Measurements from ENCODE around the gene ALDH4A1. TPM values are rescaled to one million over a fixed set of nuclear protein-coding genes. Genes with fewer than 3 reads are reported as not detected.

Gene ALDH4A1
- polyA plus RNA-seq, 3 donors = 61.3 to 85.2 (median 64.7) TPM

GRCh38 chr1:18939398-18940302, 37.3 kb upstream of the ALDH4A1 start:
- no peak for DNase-seq (ENCODE audit: low read depth in 3 of 3, low spot score in 2 of 3)

GRCh38 chr1:18938707-18939070, 36.3 kb upstream of the ALDH4A1 start:
- DNase-seq (ENCODE audit: low read depth in 3 of 3, low spot score in 2 of 3) = no peak

- no peak for DNase-seq (ENCODE audit: low read depth in 3 of 3, low spot score in 2 of 3)
These were observed 35.8 kb upstream of the ALDH4A1 start for GRCh38 chr1:18938008-18938706.

- no peak for DNase-seq (ENCODE audit: low read depth in 3 of 3, low spot score in 2 of 3)
These were observed 35.2 kb upstream of the ALDH4A1 start for GRCh38 chr1:18937539-18937938.

GRCh38 chr1:18936814-18937481, 34.6 kb upstream of the ALDH4A1 start:
- DNase-seq (ENCODE audit: low read depth in 3 of 3, low spot score in 2 of 3) = no peak

- DNase-seq (ENCODE audit: low read depth in 3 of 3, low spot score in 2 of 3) = no peak
These were observed 34.1 kb upstream of the ALDH4A1 start for GRCh38 chr1:18936471-18936813.

- DNase-seq (ENCODE audit: low read depth in 3 of 3, low spot score in 2 of 3) = no peak
These were observed 32.0 kb upstream of the ALDH4A1 start for GRCh38 chr1:18934205-18935000.

GRCh38 chr1:18932879-18933278, 30.5 kb upstream of the ALDH4A1 start:
- DNase-seq (ENCODE audit: low read depth in 3 of 3, low spot score in 2 of 3) = no peak

- no peak for DNase-seq (ENCODE audit: low read depth in 3 of 3, low spot score in 2 of 3)
These were observed 30.0 kb upstream of the ALDH4A1 start for GRCh38 chr1:18932387-18932786.

GRCh38 chr1:18931730-18932129, 29.4 kb upstream of the ALDH4A1 start:
- no peak for DNase-seq (ENCODE audit: low read depth in 3 of 3, low spot score in 2 of 3)

- no peak for DNase-seq (ENCODE audit: low read depth in 3 of 3, low spot score in 2 of 3)
These were observed 27.3 kb upstream of the ALDH4A1 start for GRCh38 chr1:18929686-18930085.

- DNase-seq (ENCODE audit: low read depth in 3 of 3, low spot score in 2 of 3) = no peak
These were observed 26.6 kb upstream of the ALDH4A1 start for GRCh38 chr1:18928985-18929384.

- no peak for DNase-seq (ENCODE audit: low read depth in 3 of 3, low spot score in 2 of 3)
These were observed 26.1 kb upstream of the ALDH4A1 start for GRCh38 chr1:18928406-18928805.

GRCh38 chr1:18927654-18928272, 25.4 kb upstream of the ALDH4A1 start:
- no peak for DNase-seq (ENCODE audit: low read depth in 3 of 3, low spot score in 2 of 3)

- DNase-seq (ENCODE audit: low read depth in 3 of 3, low spot score in 2 of 3) = no peak
These were observed 24.8 kb upstream of the ALDH4A1 start for GRCh38 chr1:18927082-18927653.

- DNase-seq (ENCODE audit: low read depth in 3 of 3, low spot score in 2 of 3) = no peak
These were observed 24.1 kb upstream of the ALDH4A1 start for GRCh38 chr1:18926315-18927081.

- DNase-seq (ENCODE audit: low read depth in 3 of 3, low spot score in 2 of 3) = no peak
These were observed 22.9 kb upstream of the ALDH4A1 start for GRCh38 chr1:18925279-18925678.

GRCh38 chr1:18924221-18924691, 21.9 kb upstream of the ALDH4A1 start:
- no peak for DNase-seq (ENCODE audit: low read depth in 3 of 3, low spot score in 2 of 3)

GRCh38 chr1:18923756-18924211, 21.4 kb upstream of the ALDH4A1 start:
- DNase-seq (ENCODE audit: low read depth in 3 of 3, low spot score in 2 of 3) = no peak
